Measurements from ENCODE around the gene STYXL2.

STYXL2 gene

GRCh38 chr1:167093846-167094516 is at the start of gene STYXL2:
TSS of gene STYXL2 (plus strand) at chr1:167094075. CDS start at chr1:167094850, 775 bp downstream.
- no peak for DNase-seq

- DNase-seq, result no peak
Observed at GRCh38 chr1:167051907-167052306, 42.0 kb upstream of the STYXL2 start.

- DNase-seq, result peak in 1 of 2 experiments; percentile 18
Observed at GRCh38 chr1:167052389-167052788, 41.5 kb upstream of the STYXL2 start.

- no peak for DNase-seq
Observed at GRCh38 chr1:167054531-167054930, 39.3 kb upstream of the STYXL2 start.

GRCh38 chr1:167054946-167055630 is 38.8 kb upstream of the STYXL2 start:
- DNase-seq, result no peak

GRCh38 chr1:167056529-167057231 is 37.2 kb upstream of the STYXL2 start:
- peak in 1 of 2 experiments; percentile 54 for DNase-seq

- peak; percentile 73 to 75 for DNase-seq
Observed at GRCh38 chr1:167057241-167057688, 36.6 kb upstream of the STYXL2 start.

- peak; percentile 45 to 63 for DNase-seq
Observed at GRCh38 chr1:167059045-167059808, 34.6 kb upstream of the STYXL2 start.

GRCh38 chr1:167059809-167060107 is 34.1 kb upstream of the STYXL2 start:
- DNase-seq, result no peak

GRCh38 chr1:167060141-167061072 is 33.5 kb upstream of the STYXL2 start:
- no peak for DNase-seq

- no peak for DNase-seq
Observed at GRCh38 chr1:167061073-167061464, 32.8 kb upstream of the STYXL2 start.

- DNase-seq, result no peak
Observed at GRCh38 chr1:167064621-167065020, 29.3 kb upstream of the STYXL2 start.

GRCh38 chr1:167065471-167065870 is 28.4 kb upstream of the STYXL2 start:
- no peak for DNase-seq

GRCh38 chr1:167066333-167067122 is 27.3 kb upstream of the STYXL2 start:
- DNase-seq, result peak; percentile 77 to 81

- DNase-seq, result no peak
Observed at GRCh38 chr1:167067904-167068303, 26.0 kb upstream of the STYXL2 start.

- no peak for DNase-seq
Observed at GRCh38 chr1:167068761-167069160, 25.1 kb upstream of the STYXL2 start.

GRCh38 chr1:167071286-167071685 is 22.6 kb upstream of the STYXL2 start:
- no peak for DNase-seq

GRCh38 chr1:167076136-167076710 is 17.7 kb upstream of the STYXL2 start:
- DNase-seq, result no peak

GRCh38 chr1:167077128-167077867 is 16.6 kb upstream of the STYXL2 start:
- no peak for DNase-seq

GRCh38 chr1:167077868-167078210 is 16.0 kb upstream of the STYXL2 start:
- DNase-seq, result no peak

Measured in NCI-H2081 (cell line).